Activated T-helper 17 cell treated with anti-CD3 and anti-CD28 coated beads, Interleukin-2, amount 50 U/mL, for 72 hours (primary cell): Measurements from ENCODE around the gene CEP104. TPM values are rescaled to one million over a fixed set of nuclear protein-coding genes. Genes with fewer than 3 reads are reported as not detected.

Experiments used
- total RNA-seq, 2 donors: library from RNA; stranded (reverse); gene quantifications; one replicate each; pipeline ENCODE4 v1.2.3, GENCODE V29; 2022

The CEP104 gene
- total RNA-seq, 2 donors from 2014 or later, result 17.8 to 39.4 TPM

Other genes with a start within 250 kb of the CEP104 start
- 1 to 10 TPM; 5.0 to 9.7 TPM for gene MEGF6, start 245.7 kb downstream of the CEP104 start, total RNA-seq
- 10 to 100 TPM in 1 of 2 donors, 1 to 10 TPM in 1; 8.9 to 10.4 TPM for gene TPRG1L, start 232.2 kb downstream of the CEP104 start, total RNA-seq
- 10 to 100 TPM; 14.4 to 27.7 TPM for gene WRAP73, start 207.1 kb downstream of the CEP104 start, total RNA-seq
- gene TP73, start 204.7 kb downstream of the CEP104 start, total RNA-seq, result 1 to 10 TPM in 1 of 2 donors, under 1 TPM in 1; 0.95 to 1.1 TPM
- gene CCDC27, start 104.8 kb downstream of the CEP104 start, total RNA-seq, result not detected
- gene SMIM1, start 84.5 kb downstream of the CEP104 start, total RNA-seq, result 1 to 10 TPM; 1.5 to 2.8 TPM
- 10 to 100 TPM; 26.4 to 35.9 TPM for gene LRRC47, start 60.7 kb downstream of the CEP104 start, total RNA-seq
- gene DFFB, start 265 bp upstream of the CEP104 start, total RNA-seq, result 10 to 100 TPM; 13.0 to 18.5 TPM
- gene C1orf174, start 43.1 kb upstream of the CEP104 start, total RNA-seq, result 10 to 100 TPM; 25.1 to 33.2 TPM